Vagina (tissue), 2 donors: Measurements from ENCODE around the gene DPYSL4. TPM values are rescaled to one million over a fixed set of nuclear protein-coding genes. Genes with fewer than 3 reads are reported as not detected.

Source experiments
- DNase-seq, 2 donors: peaks; one replicate each; pipeline ENCODE4 v3.0.0-alpha.2; 2017; ENCODE audit errors: extremely low spot score in 2 of 2
- H3K27ac ChIP-seq: fragments of 200-600 bp; sonication (generic); one replicate; pipeline ENCODE4 v1.5.1; 2019
- H3K27me3 ChIP-seq: fragments of 200-600 bp; sonication (generic); one replicate; pipeline ENCODE4 v1.5.1; 2019
- H3K36me3 ChIP-seq, 2 donors: fragments of 200-600 bp; sonication (generic); one replicate each; pipeline ENCODE4 v1.5.1; 2017 to 2019
- H3K4me1 ChIP-seq: fragments of 200-600 bp; sonication (generic); one replicate; pipeline ENCODE4 v1.5.1; 2019
- H3K4me3 ChIP-seq, 2 donors: fragments of 200-600 bp; sonication (generic); 1 replicate in 1 of 2; 2 replicates in 1 of 2; pipeline ENCODE4 v1.5.1; 2016 to 2019
- H3K9me3 ChIP-seq: fragments of 200-600 bp; sonication (generic); one replicate; pipeline ENCODE4 v1.5.1; 2019
- CTCF ChIP-seq, 3 experiments: fragments of 450-650 bp in 2 of 3; fragments of 200-600 bp in 1 of 3; sonication (generic) in 1 of 3; IDR thresholded peaks; one replicate each; pipeline ENCODE4 v1.5.1; 2017 to 2019; ENCODE audit warnings: antibody characterized with exemption in 3 of 3, mild to moderate bottlenecking in 2 of 3, moderate library complexity in 2 of 3
- POLR2A ChIP-seq, 2 donors: fragments of 450-650 bp; IDR thresholded peaks; one replicate each; pipeline ENCODE4 v1.6.1; 2017; ENCODE audit warnings: antibody characterized with exemption in 2 of 2, mild to moderate bottlenecking in 2 of 2, moderate library complexity in 2 of 2
- POLR2AphosphoS5 ChIP-seq, 2 donors: sonication (generic); formaldehyde crosslinking; IDR thresholded peaks; one replicate each; pipeline ENCODE4 v1.9.0; 2017; ENCODE audit warnings: antibody characterized with exemption in 2 of 2, mild to moderate bottlenecking in 2 of 2, low read depth in 1 of 2; ENCODE audit not compliant: insufficient read depth in 1 of 2
- intact Hi-C: fragments of 100-400 bp; cut with DNase I; formaldehyde crosslinking; loops from one replicate; pipeline ENCODE4 v1.15.1; 2023
- total RNA-seq: library from RNA; depleted of rRNA; stranded (reverse); fragments of >200 nt; gene quantifications from one replicate; pipeline ENCODE4 v1.2.3, GENCODE V29; 2016

Gene DPYSL4
- total RNA-seq, 1 donor from 2014 or later, result 0.49 TPM

- intact Hi-C loops, result no loop called here
- no peaks in the 10 kb centered on the region for H3K4me1 ChIP-seq
Observed at GRCh38 chr10:132239126-132240031, 52.6 kb downstream of the DPYSL4 start.

GRCh38 chr10:132240156-132240555 lies 53.4 kb downstream of the DPYSL4 start:
- intact Hi-C loops, result no loop called here
- Histone ChIP-seq H3K4me3 (no peak overlapping the region), H3K36me3 (no peaks in the 10 kb centered on the region), H3K27ac (no peak overlapping the region), H3K4me1 (no peaks in the 10 kb centered on the region), H3K27me3 (no peaks in the 10 kb centered on the region), H3K9me3 (no peaks in the 10 kb centered on the region)
- no peak for DNase-seq
- TF ChIP-seq POLR2A (IDR thresholded peaks at IDR 0.05) (no peak), POLR2AphosphoS5 (IDR thresholded peaks at IDR 0.05; ENCODE audit: insufficient read depth in 1 of 2, low read depth in 1 of 2) (no peak), CTCF (IDR thresholded peaks at IDR 0.05) (no peak)

More at GRCh38 chr10:132239126-132240031, 52.6 kb downstream of the DPYSL4 start:
- no peak for DNase-seq
- Histone ChIP-seq H3K9me3 (no peaks in the 10 kb centered on the region), H3K4me3 (no peak overlapping the region), H3K27ac (no peak overlapping the region), H3K27me3 (no peaks in the 10 kb centered on the region), H3K36me3 (no peaks in the 10 kb centered on the region)
- TF ChIP-seq POLR2AphosphoS5 (IDR thresholded peaks at IDR 0.05; ENCODE audit: insufficient read depth in 1 of 2, low read depth in 1 of 2) (no peak), CTCF (IDR thresholded peaks at IDR 0.05) (no peak), POLR2A (IDR thresholded peaks at IDR 0.05) (no peak)

- Histone ChIP-seq H3K27me3 (no peaks in the 10 kb centered on the region), H3K27ac (no peak overlapping the region), H3K4me1 (no peaks in the 10 kb centered on the region), H3K4me3 (no peak overlapping the region), H3K36me3 (no peaks in the 10 kb centered on the region), H3K9me3 (no peaks in the 10 kb centered on the region)
- DNase-seq, result no peak
- intact Hi-C loops, result no loop called here
- TF ChIP-seq CTCF (IDR thresholded peaks at IDR 0.05), result no peak
- no peak for TF ChIP-seq POLR2A (IDR thresholded peaks at IDR 0.05)
- TF ChIP-seq POLR2AphosphoS5 (IDR thresholded peaks at IDR 0.05; ENCODE audit: insufficient read depth in 1 of 2, low read depth in 1 of 2), result no peak
Observed at GRCh38 chr10:132240581-132240980, 53.8 kb downstream of the DPYSL4 start.

GRCh38 chr10:132241086-132241485 lies 54.3 kb downstream of the DPYSL4 start:
- no peaks in the 10 kb centered on the region for H3K9me3 ChIP-seq
- TF ChIP-seq CTCF (IDR thresholded peaks at IDR 0.05) (no peak), POLR2A (IDR thresholded peaks at IDR 0.05) (no peak), POLR2AphosphoS5 (IDR thresholded peaks at IDR 0.05; ENCODE audit: insufficient read depth in 1 of 2, low read depth in 1 of 2) (no peak)
- H3K4me3 ChIP-seq, result no peak overlapping the region
- H3K4me1 ChIP-seq, result no peaks in the 10 kb centered on the region
- no peaks in the 10 kb centered on the region for H3K36me3 ChIP-seq
- no peak for DNase-seq
- no peaks in the 10 kb centered on the region for H3K27me3 ChIP-seq
- intact Hi-C loops, result no loop called here
- no peak overlapping the region for H3K27ac ChIP-seq

- no peaks in the 10 kb centered on the region for H3K4me1 ChIP-seq
- H3K4me3 ChIP-seq, result no peak overlapping the region
- DNase-seq, result no peak
- no peak overlapping the region for H3K27ac ChIP-seq
- TF ChIP-seq POLR2A (IDR thresholded peaks at IDR 0.05) (no peak), CTCF (IDR thresholded peaks at IDR 0.05) (no peak), POLR2AphosphoS5 (IDR thresholded peaks at IDR 0.05; ENCODE audit: insufficient read depth in 1 of 2, low read depth in 1 of 2) (no peak)
- intact Hi-C loops, result no loop called here
- H3K9me3 ChIP-seq, result no peaks in the 10 kb centered on the region
- H3K36me3 ChIP-seq, result no peaks in the 10 kb centered on the region
- H3K27me3 ChIP-seq, result no peaks in the 10 kb centered on the region
Observed at GRCh38 chr10:132241496-132241895, 54.7 kb downstream of the DPYSL4 start.
